ENCODE measurements around the gene SEC22A. TPM values are rescaled to one million over a fixed set of nuclear protein-coding genes. Genes with fewer than 3 reads are reported as not detected.

Gene SEC22A
- polyA plus RNA-seq, 1 of the 3 experiments (the other 2 are of a cell fraction): 13.0 TPM

GRCh38 chr3:123154020-123154985 is 47.4 kb upstream of the SEC22A start:
- no peaks in the 10 kb centered on the region for H3K27me3 ChIP-seq (ENCODE audit: insufficient read depth)
- no peak for TF ChIP-seq FOXM1 (IDR thresholded peaks at IDR 0.05; ENCODE audit: low read depth)
- no peak for TF ChIP-seq REST (IDR thresholded peaks at IDR 0.05; ENCODE audit: low read depth, low read length)
- no peak for TF ChIP-seq USF2 (IDR thresholded peaks at IDR 0.05; ENCODE audit: borderline replicate concordance, low read depth, low read length)
- no peak for TF ChIP-seq GABPA (IDR thresholded peaks at IDR 0.05; ENCODE audit: low read depth)
- H3K27ac ChIP-seq (ENCODE audit: low read depth in 2 of 2, low read length in 1 of 2): no peak overlapping the region
- no peaks in the 10 kb centered on the region for H3F3A ChIP-seq (replicated peaks; ENCODE audit: insufficient read depth)
- POLR2A ChIA-PET: no interaction called here
- H3K4me1 ChIP-seq (ENCODE audit: control insufficient read depth in 1 of 2, insufficient read depth in 2 of 2, low read depth in 1 of 2, low read length in 1 of 2): peaks cover 0 to 26% of the 10 kb centered on the region in 2 experiments; a peak in 1 of 4 replicates
- H3K79me2 ChIP-seq (ENCODE audit: insufficient read depth): no peaks in the 10 kb centered on the region
- 95% methylated on average over 6 of the region's 7 CpGs for WGBS (ENCODE audit: low lambda C conversion rate)
- DNase-seq: no peak
- peaks cover 10 to 33% of the 10 kb centered on the region in 2 experiments for H3K36me3 ChIP-seq (replicated peaks in 1 of 2; ENCODE audit: control insufficient read depth in 1 of 2, insufficient read depth in 2 of 2, low read length in 1 of 2)
- H3K9me2 ChIP-seq: no peaks in the 10 kb centered on the region
- no peaks in the 10 kb centered on the region for H3K9me3 ChIP-seq
- H2AFZ ChIP-seq (ENCODE audit: low read depth): no peak overlapping the region
- no peak overlapping the region for H3K4me3 ChIP-seq (ENCODE audit: low read depth in 2 of 2, low read length in 1 of 2)
- no peak overlapping the region for H3K9ac ChIP-seq
- no peak overlapping the region for H3K4me2 ChIP-seq
- H4K20me1 ChIP-seq (ENCODE audit: insufficient read depth): no peaks in the 10 kb centered on the region
- CTCF ChIA-PET: interaction anchor here (0.6 to 1.4 kb wide), 8 partner anchors 9 to 1698 kb away, joined by 3 to 4 read pairs (median 3); partner anchors contain the start of gene PDIA5

- CTCF ChIA-PET: no interaction called here
- Histone ChIP-seq H3F3A (replicated peaks; ENCODE audit: insufficient read depth) (no peaks in the 10 kb centered on the region), H3K27ac (ENCODE audit: low read depth in 2 of 2, low read length in 1 of 2) (no peak overlapping the region), H3K4me1 (ENCODE audit: control insufficient read depth in 1 of 2, insufficient read depth in 2 of 2, low read depth in 1 of 2, low read length in 1 of 2) (peaks cover 0 to 32% of the 10 kb centered on the region in 2 experiments; a peak in 1 of 4 replicates), H3K27me3 (ENCODE audit: insufficient read depth) (no peaks in the 10 kb centered on the region), H3K9ac (no peak overlapping the region), H3K79me2 (ENCODE audit: insufficient read depth) (no peaks in the 10 kb centered on the region), H3K4me2 (no peak overlapping the region), H3K36me3 (replicated peaks in 1 of 2; ENCODE audit: control insufficient read depth in 1 of 2, insufficient read depth in 2 of 2, low read length in 1 of 2) (peaks cover 14 to 37% of the 10 kb centered on the region in 2 experiments), H3K9me3 (no peaks in the 10 kb centered on the region), H2AFZ (ENCODE audit: low read depth) (no peak overlapping the region), H4K20me1 (ENCODE audit: insufficient read depth) (no peaks in the 10 kb centered on the region), H3K4me3 (ENCODE audit: low read depth in 2 of 2, low read length in 1 of 2) (no peak overlapping the region), H3K9me2 (no peaks in the 10 kb centered on the region)
- WGBS (ENCODE audit: low lambda C conversion rate): 94% methylated on average over 7 of the region's 9 CpGs
- no peak for DNase-seq
- POLR2A ChIA-PET: no interaction called here
- no peak for TF ChIP-seq GABPA (IDR thresholded peaks at IDR 0.05; ENCODE audit: low read depth)
- TF ChIP-seq USF1 (IDR thresholded peaks at IDR 0.05; ENCODE audit: borderline replicate concordance, low read depth): no peak
- no peak for TF ChIP-seq IRF3 (IDR thresholded peaks at IDR 0.05; ENCODE audit: low read depth, low read length)
- no peak for TF ChIP-seq POLR2AphosphoS5 (IDR thresholded peaks at IDR 0.05; ENCODE audit: low read depth, low read length)
- no peak for TF ChIP-seq ZBTB33 (IDR thresholded peaks at IDR 0.05; ENCODE audit: borderline replicate concordance, low read depth)
Observed at GRCh38 chr3:123155471-123156011, 46.2 kb upstream of the SEC22A start.

Data from SK-N-SH (cell line).